ENCODE measurements around the gene FHIP1A.
"Not testable (repeated sequence)": the region's sequence is repeated elsewhere in the genome, so short reads cannot be mapped to it uniquely, and the experiment has no call there.

DNA sequence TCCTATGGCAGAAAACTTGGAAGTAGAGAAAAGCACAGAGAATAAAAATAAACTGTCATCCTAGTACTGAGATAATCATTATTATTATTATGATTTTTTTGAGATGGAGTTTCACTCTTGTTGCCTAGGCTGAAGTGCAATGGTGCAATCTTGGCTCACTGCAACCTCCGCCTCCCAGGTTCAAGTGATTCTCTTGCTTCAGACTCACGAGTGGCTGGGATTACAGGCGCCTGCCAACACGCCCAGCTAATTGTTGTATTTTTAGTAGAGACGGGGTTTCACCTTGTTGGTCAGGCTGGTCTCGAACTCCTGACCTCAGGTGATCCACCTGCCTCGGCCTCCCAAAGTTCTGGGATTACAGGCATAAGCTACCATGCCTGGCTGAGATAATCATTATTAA is 4.2 kb upstream of the FHIP1A start:
- TF ChIP-seq, protein P1, sequence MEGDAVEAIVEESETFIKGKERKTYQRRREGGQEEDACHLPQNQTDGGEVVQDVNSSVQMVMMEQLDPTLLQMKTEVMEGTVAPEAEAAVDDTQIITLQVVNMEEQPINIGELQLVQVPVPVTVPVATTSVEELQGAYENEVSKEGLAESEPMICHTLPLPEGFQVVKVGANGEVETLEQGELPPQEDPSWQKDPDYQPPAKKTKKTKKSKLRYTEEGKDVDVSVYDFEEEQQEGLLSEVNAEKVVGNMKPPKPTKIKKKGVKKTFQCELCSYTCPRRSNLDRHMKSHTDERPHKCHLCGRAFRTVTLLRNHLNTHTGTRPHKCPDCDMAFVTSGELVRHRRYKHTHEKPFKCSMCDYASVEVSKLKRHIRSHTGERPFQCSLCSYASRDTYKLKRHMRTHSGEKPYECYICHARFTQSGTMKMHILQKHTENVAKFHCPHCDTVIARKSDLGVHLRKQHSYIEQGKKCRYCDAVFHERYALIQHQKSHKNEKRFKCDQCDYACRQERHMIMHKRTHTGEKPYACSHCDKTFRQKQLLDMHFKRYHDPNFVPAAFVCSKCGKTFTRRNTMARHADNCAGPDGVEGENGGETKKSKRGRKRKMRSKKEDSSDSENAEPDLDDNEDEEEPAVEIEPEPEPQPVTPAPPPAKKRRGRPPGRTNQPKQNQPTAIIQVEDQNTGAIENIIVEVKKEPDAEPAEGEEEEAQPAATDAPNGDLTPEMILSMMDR (IDR thresholded peaks at IDR 0.05), result not testable (repeated sequence)
- not testable (repeated sequence) for TF ChIP-seq POLR2A (IDR thresholded peaks at IDR 0.05)
